ENCODE results near the gene STYXL2. TPM values are rescaled to one million over a fixed set of nuclear protein-coding genes. Genes with fewer than 3 reads are reported as not detected.

Gene STYXL2
- total RNA-seq, 2 experiments from 2014 or later, result not detected

GRCh38 chr1:167054531-167054930 lies 39.3 kb upstream of the STYXL2 start:
- POLR2A ChIA-PET, result interaction anchor here (0.5 to 0.6 kb wide), 2 partner anchors 372 to 886 kb away, joined by 3 read pairs; no protein-coding TSS in a partner anchor
- TF ChIP-seq CTCF (conservative IDR thresholded peaks at IDR 0.05; ENCODE audit: low read length), result no peak
- no peak for TF ChIP-seq EZH2phosphoT487 (IDR thresholded peaks at IDR 0.05; ENCODE audit: borderline replicate concordance, low read depth, low read length)
- Histone ChIP-seq H3K4me1 (ENCODE audit: insufficient read depth, low read length, poor library complexity, severe bottlenecking) (peaks cover 7% of the 10 kb centered on the region), H3K9me2 (ENCODE audit: insufficient read depth, low read length) (no peaks in the 10 kb centered on the region), H3K79me2 (ENCODE audit: insufficient read depth, low read depth, low read length) (no peaks in the 10 kb centered on the region), H2AFZ (ENCODE audit: low read length) (no peak overlapping the region), H3K4me3 (ENCODE audit: low read depth, low read length, poor library complexity, severe bottlenecking) (no peak overlapping the region), H3K27ac (ENCODE audit: low read depth, low read length, poor library complexity, severe bottlenecking) (no peak overlapping the region), H3K9me3 (ENCODE audit: low read length) (no peaks in the 10 kb centered on the region), H4K20me1 (ENCODE audit: insufficient read depth, low read length) (no peaks in the 10 kb centered on the region), H3K4me2 (ENCODE audit: low read length) (no peak overlapping the region), H3K36me3 (ENCODE audit: insufficient read depth, low read length) (no peaks in the 10 kb centered on the region)
- intact Hi-C loops (cut with micrococcal nuclease; ENCODE audit: unreplicated experiment), result no loop called here
- no peak for DNase-seq (ENCODE audit: low spot score)
- CTCF ChIA-PET (ENCODE audit: unreplicated experiment), result interaction anchor here (0.7 to 1.1 kb wide), 2 partner anchors 10 to 318 kb away, joined by 3 read pairs; no protein-coding TSS in a partner anchor
- BruUV-seq (replicated peaks), result no TSS peak

DNA sequence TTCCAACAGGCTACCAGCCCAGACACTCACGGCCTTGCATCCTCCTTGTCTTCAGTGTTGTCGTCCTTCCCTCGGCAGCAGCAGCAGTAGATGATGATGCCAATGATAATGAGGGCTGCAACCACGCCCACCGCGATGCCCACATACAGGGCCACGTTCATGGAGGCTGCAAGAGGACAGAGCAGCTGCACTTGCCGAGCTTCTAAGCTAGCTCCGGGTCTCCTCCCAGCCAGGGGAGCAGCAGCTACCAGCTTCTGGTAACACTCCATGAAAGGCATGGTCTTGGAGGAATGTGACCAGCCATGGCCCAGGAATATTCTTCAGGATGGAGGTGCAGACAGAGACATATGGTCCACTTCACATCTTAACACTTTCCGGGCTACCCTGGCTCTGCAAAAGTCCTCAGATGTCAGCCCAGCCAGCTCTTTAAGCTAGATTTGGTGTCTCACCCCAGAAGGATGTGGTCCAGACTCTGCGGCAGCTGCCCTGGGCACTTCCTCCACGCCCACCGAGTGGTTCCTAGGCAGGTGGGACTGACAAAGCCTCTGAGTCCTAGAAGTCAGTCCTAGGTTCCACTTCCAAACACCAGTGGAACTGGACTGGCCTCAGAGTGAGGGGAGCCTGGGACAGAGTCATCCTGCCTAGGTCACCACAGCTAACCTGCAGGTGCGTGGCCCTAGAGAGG lies 38.8 kb upstream of the STYXL2 start:
- Histone ChIP-seq H2AFZ (ENCODE audit: low read length) (no peak overlapping the region), H3K79me2 (ENCODE audit: insufficient read depth, low read depth, low read length) (no peaks in the 10 kb centered on the region), H3K9me3 (ENCODE audit: low read length) (no peaks in the 10 kb centered on the region), H3K4me1 (ENCODE audit: insufficient read depth, low read length, poor library complexity, severe bottlenecking) (peaks cover 7% of the 10 kb centered on the region), H3K4me2 (ENCODE audit: low read length) (no peak overlapping the region), H3K27ac (ENCODE audit: low read depth, low read length, poor library complexity, severe bottlenecking) (no peak overlapping the region), H3K9me2 (ENCODE audit: insufficient read depth, low read length) (no peaks in the 10 kb centered on the region), H3K36me3 (ENCODE audit: insufficient read depth, low read length) (no peaks in the 10 kb centered on the region), H3K4me3 (ENCODE audit: low read depth, low read length, poor library complexity, severe bottlenecking) (no peak overlapping the region), H4K20me1 (ENCODE audit: insufficient read depth, low read length) (no peaks in the 10 kb centered on the region)
- no TSS peak for BruUV-seq (replicated peaks)
- intact Hi-C loops (cut with micrococcal nuclease; ENCODE audit: unreplicated experiment), result loop anchor here (5.0 kb wide), 1 partner anchor 78 kb away; the partner anchor contains the start of gene ILDR2
- DNase-seq (ENCODE audit: low spot score), result no peak
- TF ChIP-seq EZH2phosphoT487 (IDR thresholded peaks at IDR 0.05; ENCODE audit: borderline replicate concordance, low read depth, low read length), result no peak
- TF ChIP-seq CTCF (conservative IDR thresholded peaks at IDR 0.05; ENCODE audit: low read length), result no peak
- CTCF ChIA-PET (ENCODE audit: unreplicated experiment), result interaction anchor here (1.1 kb wide), 1 partner anchor 11 kb away, joined by 3 read pairs; no protein-coding TSS in a partner anchor
- POLR2A ChIA-PET, result interaction anchor here (0.5 kb wide), 1 partner anchor 373 kb away, joined by 3 read pairs; no protein-coding TSS in a partner anchor
